ENCODE results near the gene TRMT44. TPM values are rescaled to one million over a fixed set of nuclear protein-coding genes. Genes with fewer than 3 reads are reported as not detected.

The TRMT44 gene
- total RNA-seq, 1 donor from 2014 or later = 23.9 TPM

- Histone ChIP-seq H3K27ac (no peak overlapping the region), H3K9me3 (no peaks in the 10 kb centered on the region), H3K27me3 (ENCODE audit: low read depth) (no peaks in the 10 kb centered on the region), H3K4me3 (no peak overlapping the region), H3K36me3 (peaks cover 59% of the 10 kb centered on the region), H3K4me1 (peaks cover 14% of the 10 kb centered on the region)
- no peak for TF ChIP-seq CTCF (IDR thresholded peaks at IDR 0.05)
- DNase-seq = peak; percentile 21
- intact Hi-C loops (cut with DNase I) = no loop called here
- no peak for ATAC-seq
These were observed 41.3 kb upstream of the TRMT44 start for GRCh38 chr4:8399298-8399697.

- DNase-seq (peak; percentile 14), ATAC-seq (no peak)
These were observed 39.8 kb upstream of the TRMT44 start for GRCh38 chr4:8400632-8401325.

GRCh38 chr4:8401665-8402064 lies 38.9 kb upstream of the TRMT44 start:
- no peaks in the 10 kb centered on the region for H3K9me3 ChIP-seq
- H3K27me3 ChIP-seq (ENCODE audit: low read depth) = no peaks in the 10 kb centered on the region
- H3K4me1 ChIP-seq = peaks cover 14% of the 10 kb centered on the region
- intact Hi-C loops (cut with DNase I) = no loop called here
- H3K27ac ChIP-seq = peak overlapping the region; percentile 53
- H3K36me3 ChIP-seq = peaks cover 63% of the 10 kb centered on the region
- no peak for ATAC-seq
- peak; percentile 39 for DNase-seq
- TF ChIP-seq CTCF (IDR thresholded peaks at IDR 0.05) = no peak
- no peak overlapping the region for H3K4me3 ChIP-seq

More at GRCh38 chr4:8400632-8401325, 39.8 kb upstream of the TRMT44 start:
- Histone ChIP-seq H3K36me3 (peaks cover 63% of the 10 kb centered on the region), H3K4me1 (peaks cover 14% of the 10 kb centered on the region), H3K9me3 (no peaks in the 10 kb centered on the region), H3K27me3 (ENCODE audit: low read depth) (no peaks in the 10 kb centered on the region), H3K27ac (no peak overlapping the region), H3K4me3 (no peak overlapping the region)
- TF ChIP-seq CTCF (IDR thresholded peaks at IDR 0.05) = no peak
- intact Hi-C loops (cut with DNase I) = no loop called here

GRCh38 chr4:8402181-8402597 lies 38.4 kb upstream of the TRMT44 start:
- intact Hi-C loops (cut with DNase I) = no loop called here
- Histone ChIP-seq H3K9me3 (no peaks in the 10 kb centered on the region), H3K27ac (peak overlapping the region; percentile 53), H3K4me1 (peaks cover 14% of the 10 kb centered on the region), H3K36me3 (peaks cover 58% of the 10 kb centered on the region), H3K4me3 (no peak overlapping the region), H3K27me3 (ENCODE audit: low read depth) (no peaks in the 10 kb centered on the region)
- DNase-seq (peak; percentile 26), ATAC-seq (no peak)
- no peak for TF ChIP-seq CTCF (IDR thresholded peaks at IDR 0.05)

- TF ChIP-seq CTCF (IDR thresholded peaks at IDR 0.05) = no peak
- peaks cover 14% of the 10 kb centered on the region for H3K4me1 ChIP-seq
- no peak overlapping the region for H3K4me3 ChIP-seq
- peak overlapping the region; percentile 53 for H3K27ac ChIP-seq
- intact Hi-C loops (cut with DNase I) = no loop called here
- no peaks in the 10 kb centered on the region for H3K27me3 ChIP-seq (ENCODE audit: low read depth)
- ATAC-seq (peak in 1 of 2 donors; percentile 36), DNase-seq (peak; percentile 53)
- peaks cover 53% of the 10 kb centered on the region for H3K36me3 ChIP-seq
- H3K9me3 ChIP-seq = no peaks in the 10 kb centered on the region
These were observed 37.9 kb upstream of the TRMT44 start for GRCh38 chr4:8402640-8403039.

All from lower lobe of right lung (tissue), 2 donors.